A673 (cell line): ENCODE results near the gene MARK2. TPM values are rescaled to one million over a fixed set of nuclear protein-coding genes. Genes with fewer than 3 reads are reported as not detected.

ENCODE experiments used
- BruUV-seq: library from RNA; stranded (reverse); fragments of 400-500 nt; replicated peaks from 2 replicates; lab custom pipeline; 2021; lab: Mats Ljungman, UMichigan
- CTCF ChIA-PET: fragments of 300-600 bp; sonication (Branson Sonifier 250); formaldehyde crosslinking; loops from one replicate; lab custom pipeline; 2022; ENCODE audit warnings: antibody characterized with exemption; lab: Charles Lee
- POLR2A ChIA-PET: fragments of 300-600 bp; sonication (Branson Sonifier 250); formaldehyde crosslinking; loops from one replicate; lab custom pipeline; 2022; ENCODE audit warnings: antibody characterized with exemption; ENCODE audit not compliant: low non-redundant PET; lab: Charles Lee
- DNase-seq: peaks from one replicate; pipeline ENCODE4 v3.0.0-alpha.2; 2015; ENCODE audit warnings: low spot score
- H3K27ac ChIP-seq: fragments of 200-600 bp; sonication (generic); 2 replicates; pipeline ENCODE4 v1.5.1; 2016; ENCODE audit warnings: mixed run types, low read depth, mild to moderate bottlenecking, mixed read lengths, antibody characterized with exemption, low read length; ENCODE audit not compliant: poor library complexity, severe bottlenecking
- H3K27me3 ChIP-seq: fragments of 200-600 bp; sonication (generic); replicated peaks from 2 replicates; pipeline ENCODE4 v1.6.1; 2017; ENCODE audit warnings: mixed run types, low read depth, mild to moderate bottlenecking, mixed read lengths, antibody characterized with exemption, low read length; ENCODE audit not compliant: insufficient read depth, poor library complexity
- H3K36me3 ChIP-seq: fragments of 200-600 bp; sonication (generic); 2 replicates; pipeline ENCODE4 v1.6.1; 2016; ENCODE audit warnings: mixed run types, mild to moderate bottlenecking, mixed read lengths, antibody characterized with exemption, low read length; ENCODE audit not compliant: insufficient read depth, poor library complexity, severe bottlenecking
- H3K4me1 ChIP-seq: fragments of 200-600 bp; sonication (generic); 2 replicates; pipeline ENCODE4 v1.6.1; 2017; ENCODE audit warnings: mixed run types, mild to moderate bottlenecking, mixed read lengths, antibody characterized with exemption, low read length; ENCODE audit not compliant: insufficient read depth, poor library complexity, severe bottlenecking
- H3K4me3 ChIP-seq: fragments of 200-600 bp; sonication (generic); 2 replicates; pipeline ENCODE4 v1.5.1; 2016; ENCODE audit warnings: low read depth, mixed run types, mild to moderate bottlenecking, mixed read lengths, low read length; ENCODE audit not compliant: poor library complexity, severe bottlenecking
- H3K9me3 ChIP-seq: fragments of 200-600 bp; sonication (generic); 2 replicates; pipeline ENCODE4 v1.6.1; 2016; ENCODE audit warnings: mixed run types, low read depth, mild to moderate bottlenecking, mixed read lengths, antibody characterized with exemption, low read length; ENCODE audit not compliant: poor library complexity, severe bottlenecking
- EZH2 ChIP-seq: fragments of 200-600 bp; sonication (generic); IDR thresholded peaks from 2 replicates; pipeline ENCODE4 v1.6.1; 2017; ENCODE audit warnings: borderline replicate concordance, low read depth, mild to moderate bottlenecking, mixed read lengths, antibody characterized with exemption, low read length; ENCODE audit not compliant: poor library complexity, severe bottlenecking
- intact Hi-C: fragments of 100-400 bp; cut with micrococcal nuclease; formaldehyde crosslinking; loops from one replicate; pipeline ENCODE4 v1.10.0; 2022; ENCODE audit not compliant: unreplicated experiment
- total RNA-seq: library from RNA; stranded (reverse); gene quantifications from 2 replicates; pipeline ENCODE4 v1.2.3, GENCODE V29; 2021
- TF ChIP-seq, protein P1 (sequence below): fragments of 300-800, 200-600 bp; sonication (generic); conservative IDR thresholded peaks from 2 replicates; pipeline ENCODE4 v1.5.1; 2017; ENCODE audit warnings: low read depth, mild to moderate bottlenecking, antibody characterized with exemption, low read length, moderate library complexity, mixed read lengths

The MARK2 gene
- total RNA-seq, 1 experiment from 2014 or later, result 61.7 TPM

DNA sequence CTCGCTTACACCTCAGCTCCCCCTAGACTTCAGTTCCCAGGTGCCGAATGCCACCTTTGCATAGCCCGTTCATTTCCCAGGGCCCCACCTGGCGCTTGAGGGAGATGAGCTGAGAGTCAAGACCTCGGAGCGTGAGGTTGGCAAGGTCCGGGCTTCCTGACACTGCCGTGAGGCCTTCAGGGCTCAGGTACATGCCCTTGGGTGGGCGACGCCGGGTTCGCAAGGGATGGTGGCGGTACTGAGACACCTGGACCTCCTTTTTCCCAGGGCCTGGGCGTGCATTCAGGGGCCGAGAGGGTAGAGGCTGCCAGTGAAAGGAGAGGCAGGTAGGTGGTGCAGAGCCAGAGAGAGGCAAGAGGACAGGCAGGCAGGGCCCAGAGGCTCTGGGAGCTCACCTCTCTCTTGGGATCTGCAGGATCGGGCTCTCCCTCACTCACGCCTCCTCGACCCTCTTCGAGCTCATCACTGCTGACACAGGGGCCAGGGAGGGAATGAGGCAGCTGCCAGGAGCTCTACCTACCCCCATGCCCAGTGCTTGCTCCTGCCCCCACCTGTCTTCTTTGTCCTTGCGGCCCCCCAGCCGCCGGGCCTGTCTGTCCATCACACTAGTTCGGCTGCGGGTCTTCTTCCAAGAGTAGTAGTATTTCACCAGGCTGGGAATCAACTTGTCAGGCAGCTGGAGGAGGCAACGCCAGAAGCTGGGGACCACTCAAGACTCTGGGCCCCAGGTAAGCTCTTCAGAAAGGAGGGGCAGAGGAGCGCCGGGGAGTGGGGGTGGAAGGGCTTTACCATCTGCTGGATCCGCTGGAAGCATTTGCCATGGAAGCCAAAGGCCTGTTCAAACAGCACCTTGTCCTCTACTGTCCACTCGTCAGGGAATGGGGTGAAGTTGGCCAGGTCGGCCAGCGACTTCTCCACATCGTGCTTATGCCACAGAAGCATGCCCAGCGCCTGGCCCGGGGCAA, 75.2 kb downstream of the MARK2 start:
- H3K27me3 ChIP-seq, result no peaks in the 10 kb centered on the region
- ChIA-PET POLR2A (no interaction called here), CTCF (no interaction called here)
- intact Hi-C loops, result no loop called here
- DNase-seq, result no peak
- H3K27ac ChIP-seq, result no peak overlapping the region
- TF ChIP-seq, protein P1, sequence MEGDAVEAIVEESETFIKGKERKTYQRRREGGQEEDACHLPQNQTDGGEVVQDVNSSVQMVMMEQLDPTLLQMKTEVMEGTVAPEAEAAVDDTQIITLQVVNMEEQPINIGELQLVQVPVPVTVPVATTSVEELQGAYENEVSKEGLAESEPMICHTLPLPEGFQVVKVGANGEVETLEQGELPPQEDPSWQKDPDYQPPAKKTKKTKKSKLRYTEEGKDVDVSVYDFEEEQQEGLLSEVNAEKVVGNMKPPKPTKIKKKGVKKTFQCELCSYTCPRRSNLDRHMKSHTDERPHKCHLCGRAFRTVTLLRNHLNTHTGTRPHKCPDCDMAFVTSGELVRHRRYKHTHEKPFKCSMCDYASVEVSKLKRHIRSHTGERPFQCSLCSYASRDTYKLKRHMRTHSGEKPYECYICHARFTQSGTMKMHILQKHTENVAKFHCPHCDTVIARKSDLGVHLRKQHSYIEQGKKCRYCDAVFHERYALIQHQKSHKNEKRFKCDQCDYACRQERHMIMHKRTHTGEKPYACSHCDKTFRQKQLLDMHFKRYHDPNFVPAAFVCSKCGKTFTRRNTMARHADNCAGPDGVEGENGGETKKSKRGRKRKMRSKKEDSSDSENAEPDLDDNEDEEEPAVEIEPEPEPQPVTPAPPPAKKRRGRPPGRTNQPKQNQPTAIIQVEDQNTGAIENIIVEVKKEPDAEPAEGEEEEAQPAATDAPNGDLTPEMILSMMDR, result no peak
- TF ChIP-seq EZH2, result no peak
- H3K4me3 ChIP-seq, result no peak overlapping the region
- H3K4me1 ChIP-seq, result peaks cover 20% of the 10 kb centered on the region
- H3K9me3 ChIP-seq, result no peaks in the 10 kb centered on the region
- H3K36me3 ChIP-seq, result no peaks in the 10 kb centered on the region
- BruUV-seq, result no TSS peak

DNA sequence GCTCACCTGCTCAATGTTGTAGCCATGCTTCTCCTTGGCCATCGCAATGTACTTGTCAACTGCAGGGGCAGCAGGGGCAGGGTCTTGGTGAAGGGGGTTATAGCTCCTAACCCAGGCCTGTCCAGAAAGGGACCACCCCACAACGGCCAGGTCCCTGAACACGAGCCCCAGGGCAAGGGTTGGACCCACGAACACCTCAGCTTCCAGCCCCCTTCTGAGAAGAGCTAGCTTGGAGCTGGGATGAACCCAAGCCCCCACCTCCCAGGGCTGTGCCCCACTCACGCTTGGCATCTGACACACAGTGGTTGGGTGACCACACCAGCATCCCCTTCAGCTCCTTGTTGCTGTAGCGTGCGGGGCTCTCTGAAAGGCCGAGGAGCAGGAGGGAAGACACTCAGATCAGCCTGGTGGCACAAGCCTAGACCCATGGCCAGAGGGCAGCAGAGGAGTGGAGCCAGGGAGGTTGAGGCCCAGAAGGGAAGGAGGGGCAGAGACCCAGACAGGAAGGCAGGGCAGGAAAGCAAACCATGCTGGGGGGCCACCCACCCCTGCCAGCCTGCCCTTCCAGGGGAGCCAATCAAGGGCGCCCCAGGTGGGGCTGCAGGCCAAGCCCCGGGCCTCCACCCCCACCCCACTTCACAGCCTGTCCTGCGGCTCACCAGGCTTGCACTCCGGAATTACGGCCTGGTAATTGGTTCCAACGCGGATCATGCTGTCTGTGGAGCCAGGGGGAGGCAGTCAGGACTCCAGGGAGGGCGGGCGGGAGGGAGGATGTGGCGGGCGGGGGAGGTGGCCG, 76.2 kb downstream of the MARK2 start:
- H3K4me3 ChIP-seq, result no peak overlapping the region
- ChIA-PET POLR2A (no interaction called here), CTCF (interaction anchor here (1.1 kb wide), 1 partner anchor 31 kb away, joined by 5 read pairs; no protein-coding TSS in a partner anchor)
- TF ChIP-seq EZH2, result no peak
- TF ChIP-seq, protein P1, result no peak
- DNase-seq, result no peak
- intact Hi-C loops, result no loop called here
- H3K27ac ChIP-seq, result no peak overlapping the region
- H3K36me3 ChIP-seq, result no peaks in the 10 kb centered on the region
- peaks cover 23% of the 10 kb centered on the region for H3K4me1 ChIP-seq
- H3K27me3 ChIP-seq, result no peaks in the 10 kb centered on the region
- H3K9me3 ChIP-seq, result no peaks in the 10 kb centered on the region
- no TSS peak for BruUV-seq
